Ascending aorta (tissue), 2 donors: ENCODE results near the gene TTC7B. TPM values are rescaled to one million over a fixed set of nuclear protein-coding genes. Genes with fewer than 3 reads are reported as not detected.

Experiments used
- DNase-seq, 2 donors: peaks; one replicate each; pipeline ENCODE4 v3.0.0-alpha.2; 2019; ENCODE audit warnings: low spot score in 2 of 2
- H3K27ac ChIP-seq, 2 donors: fragments of 200-600 bp; sonication (generic); one replicate each; pipeline ENCODE4 v1.5.1; 2016 to 2017; ENCODE audit warnings: mild to moderate bottlenecking in 1 of 2
- H3K27me3 ChIP-seq: fragments of 200-600 bp; sonication (generic); one replicate; pipeline ENCODE4 v1.5.1; 2017
- H3K36me3 ChIP-seq, 2 donors: fragments of 200-600 bp; sonication (generic); one replicate each; pipeline ENCODE4 v1.5.1; 2016
- H3K4me1 ChIP-seq, 2 donors: fragments of 200-600 bp; sonication (generic); one replicate each; pipeline ENCODE4 v1.5.1; 2016 to 2017; ENCODE audit warnings: mild to moderate bottlenecking in 1 of 2
- H3K4me3 ChIP-seq, 2 donors: fragments of 200-600 bp; sonication (generic); one replicate each; pipeline ENCODE4 v1.5.1; 2016 to 2017; ENCODE audit warnings: mild to moderate bottlenecking in 1 of 2
- H3K9me3 ChIP-seq, 2 donors: fragments of 200-600 bp; sonication (generic); one replicate each; pipeline ENCODE4 v1.5.1; 2016
- CTCF ChIP-seq, 3 experiments: fragments of 200-600 bp in 2 of 3; fragments of 450-650 bp in 1 of 3; sonication (generic) in 2 of 3; IDR thresholded peaks; one replicate each; pipeline ENCODE4 v1.5.1; 2016 to 2019; ENCODE audit warnings: antibody characterized with exemption in 3 of 3, mild to moderate bottlenecking in 1 of 3, moderate library complexity in 1 of 3
- intact Hi-C: fragments of 100-400 bp; cut with DNase I; formaldehyde crosslinking; loops from one replicate; pipeline ENCODE4 v1.15.1; 2023
- total RNA-seq: library from RNA; depleted of rRNA; stranded (reverse); fragments of >200 nt; gene quantifications from one replicate; pipeline ENCODE4 v1.1.0, GENCODE V29; 2016

TTC7B gene
- total RNA-seq, 1 donor from 2014 or later, result 18.5 TPM

GRCh38 chr14:90788031-90788430, 28.2 kb downstream of the TTC7B start:
- peak in 1 of 2 donors; percentile 71 for DNase-seq
- Histone ChIP-seq H3K9me3 (no peaks in the 10 kb centered on the region), H3K27ac (no peak overlapping the region), H3K36me3 (peaks cover 13% of the 10 kb centered on the region in 2 donors), H3K4me1 (no peaks in the 10 kb centered on the region), H3K27me3 (no peaks in the 10 kb centered on the region), H3K4me3 (no peak overlapping the region)
- intact Hi-C loops, result no loop called here
- no peak for TF ChIP-seq CTCF (IDR thresholded peaks at IDR 0.05)

- no peaks in the 10 kb centered on the region for H3K27me3 ChIP-seq
- H3K4me3 ChIP-seq, result no peak overlapping the region
- no peaks in the 10 kb centered on the region for H3K9me3 ChIP-seq
- no peak for TF ChIP-seq CTCF (IDR thresholded peaks at IDR 0.05)
- peaks cover 13 to 21% of the 10 kb centered on the region in 2 donors for H3K36me3 ChIP-seq
- peak in 1 of 2 donors; percentile 43 for DNase-seq
- intact Hi-C loops, result no loop called here
- no peak overlapping the region for H3K27ac ChIP-seq
- H3K4me1 ChIP-seq, result no peaks in the 10 kb centered on the region
Measured at GRCh38 chr14:90785876-90786450, 30.3 kb downstream of the TTC7B start.

GRCh38 chr14:90785471-90785870, 30.8 kb downstream of the TTC7B start:
- Histone ChIP-seq H3K27ac (no peak overlapping the region), H3K4me3 (no peak overlapping the region), H3K27me3 (no peaks in the 10 kb centered on the region), H3K4me1 (no peaks in the 10 kb centered on the region), H3K36me3 (peaks cover 13 to 24% of the 10 kb centered on the region in 2 donors), H3K9me3 (no peaks in the 10 kb centered on the region)
- intact Hi-C loops, result no loop called here
- TF ChIP-seq CTCF (IDR thresholded peaks at IDR 0.05), result peak in 1 of 3 experiments; percentile 16
- peak in 1 of 2 donors; percentile 79 for DNase-seq

- peak in 1 of 2 donors; percentile 50 for DNase-seq
- Histone ChIP-seq H3K9me3 (no peaks in the 10 kb centered on the region), H3K27ac (no peak overlapping the region), H3K4me1 (no peaks in the 10 kb centered on the region), H3K4me3 (no peak overlapping the region), H3K36me3 (peaks cover 20 to 26% of the 10 kb centered on the region in 2 donors), H3K27me3 (no peaks in the 10 kb centered on the region)
- no peak for TF ChIP-seq CTCF (IDR thresholded peaks at IDR 0.05)
- intact Hi-C loops, result no loop called here
Measured at GRCh38 chr14:90784621-90785270, 31.5 kb downstream of the TTC7B start.

GRCh38 chr14:90783344-90783743, 32.9 kb downstream of the TTC7B start:
- H3K4me1 ChIP-seq, result no peaks in the 10 kb centered on the region
- H3K36me3 ChIP-seq, result peaks cover 22 to 26% of the 10 kb centered on the region in 2 donors
- no peak for TF ChIP-seq CTCF (IDR thresholded peaks at IDR 0.05)
- no peak overlapping the region for H3K27ac ChIP-seq
- H3K9me3 ChIP-seq, result no peaks in the 10 kb centered on the region
- DNase-seq, result no peak
- intact Hi-C loops, result no loop called here
- no peaks in the 10 kb centered on the region for H3K27me3 ChIP-seq
- H3K4me3 ChIP-seq, result no peak overlapping the region
